NCI-H1694 (cell line): Measurements from ENCODE around the gene VEGFB.

Experiments
- DNase-seq: peaks from one replicate; lab custom pipeline; 2025; lab: John Stamatoyannopoulos, UW

VEGFB gene

DNA sequence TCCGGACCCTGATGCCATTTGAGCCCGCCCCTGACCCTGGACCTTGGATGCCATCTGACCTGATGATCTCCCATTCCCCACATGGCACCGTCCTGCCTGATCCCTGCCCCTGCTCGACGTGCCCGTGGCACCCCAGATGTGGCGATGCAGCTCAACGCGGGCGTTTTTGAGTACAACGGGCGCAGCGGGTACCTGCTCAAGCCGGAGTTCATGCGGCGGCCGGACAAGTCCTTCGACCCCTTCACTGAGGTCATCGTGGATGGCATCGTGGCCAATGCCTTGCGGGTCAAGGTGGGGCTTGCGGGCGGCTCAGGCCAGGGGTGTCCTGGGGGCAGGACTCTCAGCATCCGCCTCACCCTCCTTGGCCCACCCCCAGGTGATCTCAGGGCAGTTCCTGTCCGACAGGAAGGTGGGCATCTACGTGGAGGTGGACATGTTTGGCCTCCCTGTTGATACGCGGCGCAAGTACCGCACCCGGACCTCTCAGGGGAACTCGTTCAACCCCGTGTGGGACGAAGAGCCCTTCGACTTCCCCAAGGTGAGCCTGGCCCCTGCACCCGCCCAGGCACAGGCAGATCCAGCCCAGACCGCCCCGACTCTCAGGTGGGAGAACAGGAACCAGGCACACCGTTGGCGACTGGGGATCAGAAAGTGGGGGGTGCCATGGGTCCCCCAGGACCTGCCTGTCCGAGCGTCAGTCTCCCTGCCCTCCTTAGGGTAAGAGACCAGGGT is 28.1 kb downstream of the VEGFB start:
- DNase-seq: no peak

DNA sequence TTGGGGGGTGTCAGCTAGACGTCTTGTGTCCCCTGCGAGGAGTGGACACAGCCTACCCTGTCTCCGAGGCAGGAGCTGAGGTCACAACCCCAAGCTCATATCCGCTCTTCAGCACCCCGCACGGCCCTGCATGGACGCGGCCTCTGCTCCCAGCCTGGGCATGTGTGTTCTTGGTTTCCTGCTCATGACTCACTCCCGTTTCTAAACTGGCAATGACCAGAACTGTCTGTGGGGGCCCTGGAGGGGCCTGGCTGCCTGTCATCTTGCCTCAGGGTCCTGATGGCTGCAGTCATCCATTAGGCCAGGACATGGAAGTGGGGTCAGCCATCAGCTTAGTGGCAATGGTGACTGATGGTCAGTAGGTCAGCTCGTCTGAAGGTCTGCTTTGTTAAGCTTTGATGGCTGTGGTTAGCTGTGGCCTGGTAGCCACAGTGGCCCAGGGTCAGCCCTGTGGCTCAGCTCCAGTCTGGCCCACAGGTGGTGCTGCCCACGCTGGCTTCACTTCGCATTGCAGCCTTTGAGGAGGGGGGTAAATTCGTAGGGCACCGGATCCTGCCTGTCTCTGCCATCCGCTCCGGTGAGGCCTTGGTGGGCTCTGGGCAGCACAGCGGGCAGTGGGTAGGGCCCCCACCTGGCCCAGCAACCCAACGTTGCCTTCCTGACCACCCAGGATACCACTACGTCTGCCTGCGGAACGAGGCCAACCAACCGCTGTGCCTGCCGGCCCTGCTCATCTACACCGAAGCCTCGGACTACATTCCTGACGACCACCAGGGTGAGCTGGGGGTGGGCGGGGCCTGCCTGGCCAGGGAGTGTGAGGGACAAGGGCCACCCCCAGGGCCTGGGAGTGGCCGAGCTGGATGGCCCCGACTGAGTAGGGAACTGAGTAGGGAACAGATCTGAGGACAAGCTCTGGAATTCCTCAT is 28.9 kb downstream of the VEGFB start:
- DNase-seq: no peak

DNA sequence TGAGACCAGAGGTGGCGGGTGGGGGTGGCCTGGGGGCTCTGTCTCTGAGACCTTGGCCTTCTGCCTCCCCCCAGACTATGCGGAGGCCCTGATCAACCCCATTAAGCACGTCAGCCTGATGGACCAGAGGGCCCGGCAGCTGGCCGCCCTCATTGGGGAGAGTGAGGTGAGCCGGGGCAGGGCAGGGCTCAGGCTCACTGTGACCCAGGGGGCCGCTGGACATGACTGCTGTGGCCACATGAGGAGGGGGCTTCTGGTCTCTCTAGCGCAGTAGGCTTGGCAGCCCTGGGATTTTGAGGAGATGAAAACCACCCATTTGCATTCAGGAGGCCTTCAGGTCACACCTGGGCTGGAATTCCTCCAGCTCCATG is 29.5 kb downstream of the VEGFB start:
- DNase-seq: no peak

DNA sequence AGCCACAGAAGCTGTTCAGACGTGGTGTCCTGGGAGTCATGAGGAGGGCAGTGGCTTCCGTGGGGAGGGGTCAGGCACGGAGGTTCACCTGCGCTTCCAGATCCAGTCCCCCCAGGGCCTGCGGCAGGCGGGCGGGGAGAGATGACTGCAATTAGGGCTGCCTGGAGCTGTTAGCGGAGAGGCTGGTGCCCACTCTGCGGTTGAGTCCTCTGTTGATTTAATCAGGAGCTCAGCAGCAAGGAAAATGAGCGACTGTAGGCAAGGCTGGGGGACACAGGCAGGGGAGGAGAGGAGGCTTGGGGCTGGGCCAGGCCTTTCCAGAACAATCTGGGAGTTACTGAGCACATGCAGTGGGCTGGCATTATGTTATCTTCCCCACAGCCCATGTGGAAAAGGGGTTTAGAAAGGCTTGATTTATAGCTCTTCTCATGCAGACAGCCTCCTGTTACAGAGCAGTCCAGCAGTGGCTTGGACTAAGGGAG is 30.0 kb downstream of the VEGFB start:
- DNase-seq: no peak

DNA sequence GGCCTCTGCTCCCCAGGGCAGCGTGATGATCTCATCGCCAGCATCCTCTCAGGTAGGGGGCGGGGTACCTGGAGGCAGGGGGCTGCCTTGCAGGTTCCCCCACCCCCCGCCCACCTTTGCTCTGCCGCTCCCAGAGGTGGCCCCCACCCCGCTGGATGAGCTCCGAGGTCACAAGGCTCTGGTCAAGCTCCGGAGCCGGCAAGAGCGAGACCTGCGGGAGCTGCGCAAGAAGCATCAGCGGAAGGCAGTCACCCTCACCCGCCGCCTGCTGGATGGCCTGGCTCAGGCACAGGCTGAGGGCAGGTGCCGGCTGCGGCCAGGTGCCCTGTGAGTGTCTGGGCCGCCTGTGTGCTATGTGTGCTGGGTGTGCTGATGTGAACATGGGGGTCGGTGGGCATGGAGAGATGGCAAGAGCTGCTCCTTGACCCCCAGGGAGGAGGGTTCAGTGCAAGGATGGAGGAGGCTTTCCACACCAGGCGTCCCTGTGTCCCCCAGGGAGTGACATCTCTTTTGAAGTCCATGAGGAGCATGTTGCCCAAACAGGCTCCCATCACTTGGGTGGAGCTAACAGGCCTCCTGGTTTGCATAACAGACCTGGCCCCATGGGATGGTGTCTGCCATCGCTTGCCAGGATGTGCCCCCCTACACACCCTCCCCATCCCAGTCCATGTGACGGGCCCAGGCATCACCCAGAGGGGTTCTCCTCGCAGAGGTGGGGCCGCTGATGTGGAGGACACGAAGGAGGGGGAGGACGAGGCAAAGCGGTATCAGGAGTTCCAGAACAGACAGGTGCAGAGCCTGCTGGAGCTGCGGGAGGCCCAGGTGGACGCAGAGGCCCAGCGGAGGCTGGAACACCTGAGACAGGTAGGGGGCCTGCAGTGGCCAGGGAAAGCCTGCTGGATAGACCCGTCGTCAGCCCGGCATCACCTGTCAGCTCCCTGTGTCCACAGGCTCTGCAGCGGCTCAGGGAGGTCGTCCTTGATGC is 31.1 kb downstream of the VEGFB start:
- DNase-seq: no peak

DNA sequence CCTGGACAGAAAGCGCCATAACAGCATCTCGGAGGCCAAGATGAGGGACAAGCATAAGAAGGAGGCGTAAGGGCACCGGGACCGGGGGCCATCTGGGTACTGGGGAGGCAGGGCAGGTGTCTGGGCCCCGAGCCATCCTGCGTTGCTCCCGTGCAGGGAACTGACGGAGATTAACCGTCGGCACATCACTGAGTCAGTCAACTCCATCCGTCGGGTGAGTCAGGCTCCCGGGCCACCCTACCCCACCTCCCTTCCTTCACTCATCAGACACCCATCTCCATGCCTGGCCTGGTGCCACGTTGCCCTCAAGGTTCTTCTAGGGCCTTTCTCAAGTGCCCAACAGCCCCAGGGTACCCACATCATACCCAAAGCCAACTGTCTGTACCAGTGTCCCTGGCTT is 32.0 kb downstream of the VEGFB start:
- no peak for DNase-seq

DNA sequence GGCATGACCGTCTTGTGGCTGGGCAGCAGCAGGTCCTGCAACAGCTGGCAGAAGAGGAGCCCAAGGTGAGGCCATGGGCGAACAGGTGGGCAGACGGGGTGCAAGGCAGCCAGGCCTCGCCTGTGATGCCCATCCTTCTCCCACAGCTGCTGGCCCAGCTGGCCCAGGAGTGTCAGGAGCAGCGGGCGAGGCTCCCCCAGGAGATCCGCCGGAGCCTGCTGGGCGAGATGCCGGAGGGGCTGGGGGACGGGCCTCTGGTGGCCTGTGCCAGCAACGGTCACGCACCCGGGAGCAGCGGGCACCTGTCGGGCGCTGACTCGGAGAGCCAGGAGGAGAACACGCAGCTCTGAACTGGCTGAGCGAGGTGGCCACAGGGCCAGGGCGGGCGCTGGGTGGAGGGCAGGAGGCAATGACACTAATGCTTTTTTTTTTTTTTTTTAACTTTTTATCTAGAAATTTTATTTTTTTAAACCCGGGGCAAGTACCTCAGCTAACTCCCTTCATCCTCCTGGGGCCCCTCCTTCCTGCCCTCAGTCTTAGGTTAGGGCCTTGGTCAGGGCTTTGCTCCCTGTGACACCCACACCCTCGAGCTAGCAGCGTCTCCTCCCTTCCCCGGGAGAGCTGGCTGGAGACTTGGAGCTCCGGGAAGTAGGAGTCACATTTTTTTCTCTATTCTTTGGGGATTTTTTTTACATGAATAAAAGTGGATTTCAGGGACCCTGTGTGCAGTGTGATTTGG is 33.0 kb downstream of the VEGFB start:
- no peak for DNase-seq

DNA sequence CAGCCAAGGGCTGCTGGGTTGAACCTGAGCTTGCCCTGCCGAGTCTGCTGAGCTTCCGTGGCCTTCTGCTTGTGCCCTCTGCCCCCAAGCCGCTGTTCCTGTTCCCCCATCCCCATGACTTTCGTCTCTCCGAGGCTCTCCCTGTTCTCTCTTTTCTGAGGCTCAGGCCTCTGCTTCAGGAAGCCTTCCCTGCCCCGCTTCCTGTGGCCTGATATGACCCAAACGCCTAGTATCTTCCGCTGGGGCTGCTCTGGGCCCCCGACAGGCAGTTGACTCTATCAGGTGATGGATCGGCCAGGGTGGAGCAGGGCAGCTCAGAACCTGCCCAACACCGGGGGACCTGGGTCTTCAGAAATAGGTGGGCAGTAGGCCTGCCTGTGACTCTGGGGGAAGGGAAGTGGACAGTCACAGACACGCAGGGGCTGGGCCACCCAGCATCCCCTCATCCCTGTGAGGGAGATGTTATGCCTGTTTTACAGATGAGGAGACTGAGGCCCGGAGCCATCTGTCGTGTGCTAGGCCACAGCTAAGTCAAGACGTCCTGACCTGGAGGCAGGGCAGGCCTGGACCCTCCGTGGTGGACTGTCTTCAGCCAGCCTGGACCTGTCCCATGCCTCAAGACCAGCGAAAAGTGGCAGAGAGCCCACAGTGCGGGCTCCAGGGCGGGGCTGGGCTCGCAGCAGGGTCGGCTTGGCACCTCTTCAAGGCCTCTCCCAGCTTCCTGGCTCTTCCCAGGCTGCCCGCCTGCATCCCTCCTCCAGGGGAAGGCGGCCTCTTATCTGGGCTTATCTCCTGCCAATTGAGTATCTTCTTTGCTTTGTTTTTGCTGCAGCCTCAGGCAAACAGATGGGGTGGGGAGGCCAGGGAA is 33.9 kb downstream of the VEGFB start:
- DNase-seq: no peak

DNA sequence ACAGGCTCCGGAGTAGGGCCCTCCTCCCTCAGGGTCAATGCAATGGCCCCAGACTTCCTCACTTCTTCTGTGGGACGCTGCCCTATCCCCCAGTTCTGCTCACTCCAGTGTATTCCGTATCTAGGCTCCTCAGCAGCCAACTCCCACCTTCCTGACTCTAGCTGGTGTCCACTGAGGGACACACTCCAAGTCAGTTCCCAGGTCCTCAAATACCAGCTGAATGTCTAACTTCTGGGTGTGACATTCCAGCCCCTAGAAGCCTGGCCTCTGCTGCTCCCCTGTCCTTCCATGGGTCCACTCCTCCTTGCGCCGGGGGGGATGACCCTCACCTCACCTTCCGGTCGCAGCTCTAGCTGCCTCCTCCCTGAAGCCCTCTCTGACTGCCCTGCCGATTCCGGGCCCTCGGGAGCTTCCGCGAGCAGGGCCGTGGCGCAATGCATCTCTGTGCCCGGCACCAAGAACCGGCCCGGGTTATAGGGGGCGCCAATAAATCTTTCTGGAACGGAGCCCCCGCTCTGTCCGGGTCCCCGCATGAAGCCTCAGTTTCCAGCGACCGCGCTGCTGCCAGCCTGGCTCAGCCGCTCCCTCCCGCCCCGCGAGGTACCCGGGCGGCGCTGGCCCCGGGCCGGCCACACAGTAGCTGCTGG is 34.6 kb downstream of the VEGFB start:
- no peak for DNase-seq

DNA sequence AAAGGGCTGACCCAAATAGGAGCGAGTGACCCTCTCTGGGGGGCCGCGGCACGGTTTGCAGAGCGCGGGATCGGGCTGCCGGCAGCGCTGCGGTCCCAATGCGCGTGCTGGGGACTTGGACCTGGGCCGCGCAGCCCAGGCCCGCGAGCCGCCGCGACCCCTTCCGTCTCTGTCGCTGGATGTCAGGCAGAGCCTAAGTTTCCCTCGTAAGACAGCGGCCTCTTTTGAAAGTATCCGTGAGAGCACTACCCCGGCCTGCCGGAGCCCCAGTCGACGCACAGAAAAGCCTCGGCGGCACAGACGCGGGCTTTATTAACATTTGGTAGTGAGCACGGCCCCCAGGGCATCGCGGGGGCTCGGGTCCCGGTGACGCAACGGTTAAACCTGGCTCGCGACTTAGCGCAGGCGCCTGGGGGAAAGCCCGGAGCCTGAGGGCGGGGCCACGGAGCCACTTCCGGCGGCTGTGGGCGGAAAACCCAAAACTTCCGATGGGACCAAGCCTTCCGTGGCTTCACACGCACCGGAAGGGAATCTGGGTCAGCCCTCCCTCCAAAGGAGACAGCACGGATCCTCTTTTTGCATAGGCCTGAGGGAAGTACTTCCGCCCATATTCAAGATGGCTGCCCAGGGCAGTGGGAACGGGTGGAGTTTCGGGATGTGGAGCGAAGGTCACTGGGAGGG is 35.3 kb downstream of the VEGFB start:
- peak; percentile 98 for DNase-seq

DNA sequence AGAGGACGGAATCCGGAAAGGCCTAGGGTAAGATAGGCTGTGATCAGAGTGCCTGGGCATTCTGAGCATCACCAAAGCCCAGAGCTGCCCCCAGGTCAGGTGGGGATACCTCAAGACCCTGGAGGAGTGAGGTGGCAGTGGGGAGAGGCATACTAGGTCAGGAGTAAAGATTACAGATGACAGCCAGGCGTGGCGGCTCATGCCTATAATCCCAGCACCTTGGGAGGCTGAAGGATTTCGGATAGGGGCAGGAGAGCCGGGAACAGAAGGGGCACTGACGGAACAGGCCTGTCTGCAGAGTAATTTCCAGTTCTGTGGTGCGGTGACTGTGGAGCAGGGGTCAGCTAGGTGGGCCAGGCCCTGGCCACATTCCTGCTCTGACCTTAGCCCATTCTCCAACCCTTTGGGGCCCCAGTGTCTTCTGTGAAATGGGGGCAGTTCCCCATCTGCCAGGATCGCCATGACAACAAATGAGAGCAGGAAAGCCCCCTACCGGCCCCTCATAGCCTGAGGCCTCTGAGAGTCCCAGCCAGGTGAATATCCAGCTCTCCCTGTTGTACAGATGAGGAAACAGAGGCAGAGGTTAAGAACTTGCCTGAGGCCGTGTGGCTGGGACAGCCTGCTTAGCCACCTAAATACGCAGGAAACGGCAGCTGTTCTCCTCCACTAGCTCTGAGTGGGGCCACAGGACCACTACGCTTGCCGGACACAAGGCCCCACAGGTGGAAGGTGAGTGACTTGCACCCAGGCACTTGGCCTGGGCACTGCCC is 40.8 kb downstream of the VEGFB start:
- no peak for DNase-seq

DNA sequence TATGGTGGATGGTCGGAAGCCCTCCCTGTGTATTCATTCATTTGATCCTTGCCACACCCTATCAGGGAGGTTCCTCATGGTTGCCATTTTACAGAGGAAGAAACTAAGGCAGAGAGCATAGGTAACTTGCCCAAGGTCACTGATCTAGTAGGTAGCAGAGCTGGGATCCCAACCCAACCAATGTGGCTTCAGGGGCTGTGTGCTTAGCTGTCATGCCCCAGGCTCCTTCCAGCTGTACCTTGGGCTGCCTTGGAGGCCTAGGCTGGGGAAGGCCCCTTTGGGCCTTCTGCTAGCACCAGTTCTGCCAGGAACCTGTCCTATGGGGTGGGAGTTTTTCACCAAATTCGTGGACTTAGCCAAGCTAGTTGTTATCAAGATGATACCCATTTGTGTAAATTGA is 41.5 kb downstream of the VEGFB start:
- no peak for DNase-seq

DNA sequence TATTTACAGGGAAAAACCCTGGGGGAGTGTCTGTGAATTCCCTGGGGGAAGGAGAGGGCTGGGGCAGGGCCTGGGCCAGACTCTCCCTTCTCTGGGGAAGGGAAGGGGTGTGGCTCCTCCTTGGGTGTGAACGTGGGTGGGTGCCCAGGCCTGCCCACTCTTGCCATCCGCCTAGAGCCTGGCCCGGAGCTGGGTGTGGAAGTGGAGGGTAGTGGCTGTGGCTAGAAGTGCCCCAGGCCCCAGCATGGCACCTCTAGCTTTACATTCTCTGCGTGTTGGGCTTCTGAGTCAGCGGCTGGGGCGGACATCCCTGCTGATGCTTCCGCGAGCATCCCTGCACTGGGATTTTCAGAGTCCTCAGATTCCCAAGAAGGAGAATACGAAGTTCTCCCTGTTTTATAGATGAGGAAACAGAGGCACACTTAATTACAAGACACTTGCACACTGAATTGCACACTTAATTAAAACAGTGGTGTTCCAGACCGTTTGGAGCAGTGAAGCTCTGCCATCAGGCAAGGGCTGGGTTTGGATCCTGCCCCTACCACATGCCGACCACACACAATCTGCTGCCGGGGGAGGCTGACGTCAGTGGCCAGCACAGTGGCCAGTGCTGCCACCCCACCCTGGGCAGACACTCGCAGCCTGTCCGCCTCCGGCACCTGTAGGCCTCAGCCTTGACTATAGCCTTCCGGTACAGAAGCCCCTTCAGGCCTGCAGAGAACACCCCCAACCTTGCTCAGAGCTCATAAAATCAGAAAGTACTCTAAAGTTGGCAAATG is 42.5 kb downstream of the VEGFB start:
- no peak for DNase-seq

DNA sequence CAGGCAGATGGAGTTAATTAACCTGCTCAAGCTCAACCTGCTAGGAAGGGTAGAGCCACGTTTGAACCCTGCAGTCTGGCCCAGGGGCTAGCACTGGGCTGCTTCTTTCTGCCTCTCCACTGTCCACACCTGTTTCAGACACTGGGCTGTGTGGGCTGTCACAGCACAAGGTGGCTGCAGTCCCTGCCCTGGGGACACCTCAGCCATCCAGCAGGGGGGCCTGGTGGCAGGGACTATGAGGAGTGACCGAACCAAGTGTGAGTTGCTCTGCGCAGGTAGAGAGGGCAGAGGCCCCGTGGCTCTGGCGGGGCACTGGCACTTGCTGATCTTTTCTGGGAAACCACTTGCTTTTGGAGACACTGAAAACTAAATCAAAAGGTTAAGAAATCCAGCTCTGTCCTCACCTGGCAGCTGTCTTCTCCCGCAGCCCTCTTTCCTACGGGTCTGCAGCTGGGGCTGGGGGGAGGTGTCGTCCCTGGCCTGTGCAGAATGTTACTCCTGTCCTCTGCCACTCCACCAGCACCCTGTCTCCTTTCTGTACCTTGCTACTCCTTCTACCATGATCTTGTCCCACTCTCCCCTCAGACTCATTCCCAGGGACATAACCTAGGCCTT is 44.3 kb downstream of the VEGFB start:
- DNase-seq: no peak

DNA sequence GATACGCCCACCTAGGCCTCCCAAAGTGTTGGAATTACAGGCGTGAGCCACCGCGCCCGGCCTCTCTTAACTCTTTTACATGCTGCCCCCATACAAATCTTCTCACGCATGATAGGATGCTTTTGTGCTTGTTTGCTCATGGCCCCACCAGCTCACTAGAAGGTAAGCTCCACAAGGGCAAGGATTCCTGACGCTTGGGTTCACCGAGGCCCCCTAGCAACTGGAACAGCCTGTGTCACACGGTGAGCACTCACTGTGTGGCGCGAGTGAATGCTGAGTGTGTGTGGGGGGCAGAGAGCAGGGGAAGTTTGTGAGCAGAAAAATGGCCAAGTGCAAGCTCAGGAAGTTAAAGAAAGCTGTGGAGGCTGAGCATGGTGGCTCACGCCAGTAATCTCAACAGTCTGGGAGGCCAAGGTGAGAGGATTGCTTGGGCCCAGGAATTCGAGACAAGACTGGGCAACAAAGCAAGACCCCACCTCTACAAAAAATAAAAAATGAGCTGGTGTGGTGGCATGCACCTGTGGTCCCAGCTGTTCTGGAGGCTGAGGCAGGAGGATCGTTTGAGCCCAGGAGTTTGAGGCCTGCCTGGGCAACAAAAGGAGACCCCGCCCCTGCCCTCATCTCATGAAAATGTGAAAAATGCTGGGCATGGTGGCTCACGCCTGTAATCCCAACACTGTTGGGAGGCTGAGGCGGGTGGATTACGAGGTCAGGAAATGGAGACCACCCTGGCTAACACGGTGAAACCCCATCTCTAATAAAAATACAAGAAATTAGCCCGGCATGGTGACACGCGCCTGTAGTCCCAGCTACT is 47.8 kb downstream of the VEGFB start:
- DNase-seq: no peak

DNA sequence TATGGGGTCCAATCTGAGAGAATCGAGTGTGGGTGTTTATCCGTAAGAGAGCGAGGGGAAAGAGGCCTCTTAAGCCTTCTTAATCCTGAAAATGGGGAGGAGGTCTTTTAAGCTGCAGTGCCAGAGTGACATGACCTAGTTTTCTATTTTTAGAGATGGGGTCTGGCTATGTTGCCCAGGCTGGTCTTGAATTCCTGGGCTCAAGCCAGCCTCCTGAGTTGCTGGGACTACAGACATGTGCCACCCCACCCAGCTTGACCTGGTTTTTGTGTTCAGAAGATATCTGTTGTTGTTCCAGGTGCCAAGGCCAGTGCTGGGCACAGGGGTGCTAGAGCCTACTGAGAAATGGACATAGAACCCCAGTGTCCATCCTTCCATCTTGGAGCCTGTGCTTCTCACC is 48.7 kb downstream of the VEGFB start:
- no peak for DNase-seq
